H9 (cell line): ENCODE data around the gene OR2AG1. TPM values are rescaled to one million over a fixed set of nuclear protein-coding genes. Genes with fewer than 3 reads are reported as not detected.

ENCODE experiments used
- DNase-seq: peaks from one replicate; pipeline ENCODE4 v3.0.0-alpha.2; 2017
- H2AFZ ChIP-seq: one replicate; pipeline ENCODE4 v1.6.1; 2013; ENCODE audit warnings: mild to moderate bottlenecking, low read length, control low read depth, moderate library complexity
- H2AK5ac ChIP-seq: 2 replicates; pipeline ENCODE4 v1.6.1; 2013; ENCODE audit warnings: low read length, control low read depth, mixed read lengths; ENCODE audit not compliant: insufficient read length
- H2BK120ac ChIP-seq: one replicate; pipeline ENCODE4 v1.6.1; 2013; ENCODE audit warnings: low read depth, mild to moderate bottlenecking, low read length, control low read depth, inconsistent platforms; ENCODE audit not compliant: poor library complexity, severe bottlenecking
- H2BK12ac ChIP-seq: 2 replicates; pipeline ENCODE4 v1.6.1; 2013; ENCODE audit warnings: low read length, control low read depth, mixed read lengths, low read depth; ENCODE audit not compliant: insufficient read length
- H2BK15ac ChIP-seq: 2 replicates; pipeline ENCODE4 v1.6.1; 2013; ENCODE audit warnings: low read depth, low read length, control low read depth
- H2BK20ac ChIP-seq: one replicate; pipeline ENCODE4 v1.6.1; 2013; ENCODE audit warnings: low read depth, mild to moderate bottlenecking, low read length, control low read depth, inconsistent platforms; ENCODE audit not compliant: poor library complexity, severe bottlenecking
- H2BK5ac ChIP-seq: 2 replicates; pipeline ENCODE4 v1.6.1; 2013; ENCODE audit warnings: low read length, control low read depth, mixed read lengths; ENCODE audit not compliant: insufficient read length
- H3K14ac ChIP-seq: 2 replicates; pipeline ENCODE4 v1.6.1; 2013; ENCODE audit warnings: low read length, control low read depth; ENCODE audit not compliant: insufficient read depth
- H3K18ac ChIP-seq: 2 replicates; pipeline ENCODE4 v1.6.1; 2013; ENCODE audit warnings: low read depth, mild to moderate bottlenecking, mixed read lengths, low read length, control low read depth; ENCODE audit not compliant: insufficient read length
- H3K23ac ChIP-seq: 2 replicates; pipeline ENCODE4 v1.6.1; 2013; ENCODE audit warnings: low read length, control low read depth, mixed read lengths, low read depth; ENCODE audit not compliant: insufficient read length
- H3K23me2 ChIP-seq: 2 replicates; pipeline ENCODE4 v1.6.1; 2013; ENCODE audit warnings: low read depth, mild to moderate bottlenecking, mixed read lengths, low read length, control low read depth; ENCODE audit not compliant: insufficient read length, poor library complexity, severe bottlenecking
- H3K27ac ChIP-seq: 2 replicates; pipeline ENCODE4 v1.5.1; 2013; ENCODE audit warnings: low read length, control low read depth, mixed read lengths, low read depth; ENCODE audit not compliant: insufficient read length
- H3K27me3 ChIP-seq: 2 replicates; pipeline ENCODE4 v1.6.1; 2013; ENCODE audit warnings: low read length, control low read depth, inconsistent platforms; ENCODE audit not compliant: insufficient read depth
- H3K4ac ChIP-seq: 2 replicates; pipeline ENCODE4 v1.6.1; 2013; ENCODE audit warnings: low read depth, mild to moderate bottlenecking, control low read depth, inconsistent platforms, low read length, moderate library complexity
- H3K4me1 ChIP-seq: 2 replicates; pipeline ENCODE4 v1.6.1; 2013; ENCODE audit warnings: low read length, control low read depth, inconsistent platforms; ENCODE audit not compliant: insufficient read depth
- H3K4me2 ChIP-seq: 2 replicates; pipeline ENCODE4 v1.6.1; 2013; ENCODE audit warnings: low read length, control low read depth, mixed read lengths; ENCODE audit not compliant: insufficient read length, insufficient read depth
- H3K56ac ChIP-seq: 2 replicates; pipeline ENCODE4 v1.6.1; 2013; ENCODE audit warnings: low read depth, mild to moderate bottlenecking, mixed read lengths, low read length, control low read depth; ENCODE audit not compliant: insufficient read length
- H3K79me1 ChIP-seq: 2 replicates; pipeline ENCODE4 v1.6.1; 2013; ENCODE audit warnings: low read depth, mild to moderate bottlenecking, moderate library complexity, low read length, control low read depth, inconsistent platforms; ENCODE audit not compliant: insufficient read depth, poor library complexity, severe bottlenecking
- H3K79me2 ChIP-seq: 2 replicates; pipeline ENCODE4 v1.6.1; 2013; ENCODE audit warnings: low read length, control low read depth, inconsistent platforms; ENCODE audit not compliant: insufficient read depth
- H3K9ac ChIP-seq: 2 replicates; pipeline ENCODE4 v1.6.1; 2013; ENCODE audit warnings: low read length, control low read depth, mixed read lengths; ENCODE audit not compliant: insufficient read length; ENCODE audit errors: extremely low read depth
- H3K9me3 ChIP-seq: one replicate; pipeline ENCODE4 v1.6.1; 2013; ENCODE audit warnings: low read depth, low read length, inconsistent platforms; ENCODE audit not compliant: control insufficient read depth
- H3T11ph ChIP-seq: one replicate; pipeline ENCODE4 v1.6.1; 2013; ENCODE audit warnings: mild to moderate bottlenecking, low read length, control low read depth, inconsistent platforms
- H4K20me1 ChIP-seq: one replicate; pipeline ENCODE4 v1.6.1; 2013; ENCODE audit not compliant: control insufficient read depth, insufficient read length, insufficient read depth
- H4K5ac ChIP-seq: 2 replicates; pipeline ENCODE4 v1.6.1; 2013; ENCODE audit warnings: low read depth, mild to moderate bottlenecking, mixed read lengths, low read length, control low read depth; ENCODE audit not compliant: insufficient read length
- H4K8ac ChIP-seq: replicated peaks from 2 replicates; pipeline ENCODE4 v1.6.1; 2013; ENCODE audit warnings: low read length, control low read depth, mixed read lengths, low read depth; ENCODE audit not compliant: insufficient read length
- H4K91ac ChIP-seq: 2 replicates; pipeline ENCODE4 v1.6.1; 2013; ENCODE audit warnings: low read depth, mild to moderate bottlenecking, moderate library complexity, mixed read lengths, low read length, control low read depth; ENCODE audit not compliant: insufficient read length
- H3K27ac Mint-ChIP-seq, 3 experiments: 2 replicates in 2 of 3; 3 replicates in 1 of 3; pipeline ENCODE4 v1.8.0; 2020 to 2021; ENCODE audit warnings: mixed read lengths in 3 of 3, mild to moderate bottlenecking in 1 of 3, moderate library complexity in 1 of 3
- H3K27me3 Mint-ChIP-seq: 2 replicates; pipeline ENCODE4 v1.8.0; 2021; ENCODE audit warnings: low read depth, mild to moderate bottlenecking, moderate library complexity, mixed read lengths
- H3K36me3 Mint-ChIP-seq, 3 experiments: 2 replicates in 2 of 3; 3 replicates in 1 of 3; pipeline ENCODE4 v1.8.0; 2020 to 2021; ENCODE audit warnings: low read depth in 3 of 3, mixed read lengths in 3 of 3; ENCODE audit not compliant: insufficient read depth in 1 of 3
- H3K4me1 Mint-ChIP-seq, 2 experiments: 2 replicates each; pipeline ENCODE4 v1.8.0; 2020; ENCODE audit warnings: mixed read lengths in 2 of 2
- H3K4me3 Mint-ChIP-seq, 2 experiments: 2 replicates in 1 of 2; 3 replicates in 1 of 2; pipeline ENCODE4 v1.8.0; 2020 to 2021; ENCODE audit warnings: mild to moderate bottlenecking in 2 of 2, mixed read lengths in 2 of 2, moderate library complexity in 1 of 2
- H3K9me3 Mint-ChIP-seq, 2 experiments: 2 replicates in 1 of 2; 3 replicates in 1 of 2; pipeline ENCODE4 v1.8.0; 2020; ENCODE audit warnings: mild to moderate bottlenecking in 2 of 2, mixed read lengths in 2 of 2, moderate library complexity in 1 of 2
- CTCF ChIP-seq: fragments of 200-600 bp; sonication (generic); conservative IDR thresholded peaks from 3 replicates; pipeline ENCODE4 v1.8.0; 2021; ENCODE audit warnings: antibody characterized with exemption, mild to moderate bottlenecking
- WGBS: extraction: QIAGEN DNeasy Blood & Tissue Kit; methylation state at CpG from one replicate; pipeline ENCODE4 v1.1.7; 2013; ENCODE audit warnings: missing lambda C conversion rate, low lambda C conversion rate, mixed read lengths; ENCODE audit not compliant: insufficient read length; ENCODE audit errors: extremely low coverage; 5-methylcytosine and 5-hydroxymethylcytosine counted together
- total RNA-seq: library from RNA; stranded (reverse); gene quantifications from 2 replicates; pipeline ENCODE4 v1.2.1, GENCODE V29; 2021

Gene OR2AG1
- total RNA-seq, 1 experiment from 2014 or later = not detected

GRCh38 chr11:6738590-6738989 is 44.2 kb upstream of the OR2AG1 start:
- no peak overlapping the region for H3K27ac Mint-ChIP-seq
- no peaks in the 10 kb centered on the region for H3K79me1 ChIP-seq
- no peak overlapping the region for H2BK120ac ChIP-seq
- no peak overlapping the region for H2AFZ ChIP-seq
- H3K56ac ChIP-seq = no peak overlapping the region
- WGBS = no CpG with 5 or more reads among the region's 1 CpG
- no peak overlapping the region for H4K5ac ChIP-seq
- no peak overlapping the region for H4K8ac ChIP-seq
- no peak overlapping the region for H3K18ac ChIP-seq
- H4K91ac ChIP-seq = no peak overlapping the region
- no peak overlapping the region for H2AK5ac ChIP-seq
- no peak overlapping the region for H2BK20ac ChIP-seq
- no peak overlapping the region for H3K4ac ChIP-seq
- TF ChIP-seq CTCF = no peak
- no peaks in the 10 kb centered on the region for H3K36me3 Mint-ChIP-seq
- H3K9me3 Mint-ChIP-seq = no peaks in the 10 kb centered on the region; a peak in 1 of 5 replicates
- H2BK5ac ChIP-seq = no peak overlapping the region
- no peaks in the 10 kb centered on the region for H3K27me3 ChIP-seq
- H2BK15ac ChIP-seq = no peak overlapping the region
- no peaks in the 10 kb centered on the region for H3K4me1 ChIP-seq
- no peak overlapping the region for H3K14ac ChIP-seq
- no peak overlapping the region for H2BK12ac ChIP-seq
- H3K79me2 ChIP-seq = no peaks in the 10 kb centered on the region
- H3K9ac ChIP-seq = no peak overlapping the region
- no peak overlapping the region for H3K4me2 ChIP-seq
- H3K27me3 Mint-ChIP-seq = peaks cover 2% of the 10 kb centered on the region; the same call in 1 of the 2 replicates
- no peak for DNase-seq
- H3K27ac ChIP-seq = no peak overlapping the region
- H3K23me2 ChIP-seq = no peaks in the 10 kb centered on the region
- no peaks in the 10 kb centered on the region for H4K20me1 ChIP-seq
- H3T11ph ChIP-seq = no peak overlapping the region
- H3K4me1 Mint-ChIP-seq = no peaks in the 10 kb centered on the region
- H3K9me3 ChIP-seq = no peaks in the 10 kb centered on the region
- H3K4me3 Mint-ChIP-seq = no peak overlapping the region
- no peak overlapping the region for H3K23ac ChIP-seq
